ENCODE measurements around the gene GTF3C4. TPM values are rescaled to one million over a fixed set of nuclear protein-coding genes. Genes with fewer than 3 reads are reported as not detected.

Gene GTF3C4
- total RNA-seq, 1 donor from 2014 or later, result 16.3 TPM

GRCh38 chr9:132647806-132648205 lies 22.5 kb upstream of the GTF3C4 start:
- no peak for DNase-seq (ENCODE audit: extremely low read depth, low read depth, low spot score)

GRCh38 chr9:132648283-132648682 lies 22.0 kb upstream of the GTF3C4 start:
- DNase-seq (ENCODE audit: extremely low read depth, low read depth, low spot score), result no peak

- no peak for DNase-seq (ENCODE audit: extremely low read depth, low read depth, low spot score)
These were observed 21.6 kb upstream of the GTF3C4 start for GRCh38 chr9:132648685-132649084.

- DNase-seq (ENCODE audit: extremely low read depth, low read depth, low spot score), result no peak
These were observed 19.0 kb upstream of the GTF3C4 start for GRCh38 chr9:132651259-132651658.

GRCh38 chr9:132656299-132656698 lies 14.0 kb upstream of the GTF3C4 start:
- DNase-seq (ENCODE audit: extremely low read depth, low read depth, low spot score), result no peak

- no peak for DNase-seq (ENCODE audit: extremely low read depth, low read depth, low spot score)
These were observed 7.9 kb upstream of the GTF3C4 start for GRCh38 chr9:132662152-132662945.

GRCh38 chr9:132663117-132663516 lies 7.1 kb upstream of the GTF3C4 start:
- DNase-seq (ENCODE audit: extremely low read depth, low read depth, low spot score), result no peak

GRCh38 chr9:132663851-132664250 lies 6.4 kb upstream of the GTF3C4 start:
- DNase-seq (ENCODE audit: extremely low read depth, low read depth, low spot score), result no peak

- no peak for DNase-seq (ENCODE audit: extremely low read depth, low read depth, low spot score)
These were observed 956 bp upstream of the GTF3C4 start for GRCh38 chr9:132669319-132669697.

- DNase-seq (ENCODE audit: extremely low read depth, low read depth, low spot score), result no peak
These were observed 387 bp upstream of the GTF3C4 start, which contains the start of gene DDX31 for GRCh38 chr9:132669698-132670456. DDX31 (minus strand) TSS chr9:132669983; CDS start chr9:132669934, 49 bp downstream.

GRCh38 chr9:132671620-132672412 lies 1.6 kb downstream of the GTF3C4 start:
- DNase-seq (ENCODE audit: extremely low read depth, low read depth, low spot score), result no peak

- DNase-seq (ENCODE audit: extremely low read depth, low read depth, low spot score), result no peak
These were observed 2.1 kb downstream of the GTF3C4 start for GRCh38 chr9:132672413-132672690.

GRCh38 chr9:132673355-132673754 lies 3.1 kb downstream of the GTF3C4 start:
- DNase-seq (ENCODE audit: extremely low read depth, low read depth, low spot score), result no peak

GRCh38 chr9:132674485-132674884 lies 4.2 kb downstream of the GTF3C4 start:
- no peak for DNase-seq (ENCODE audit: extremely low read depth, low read depth, low spot score)

GRCh38 chr9:132677976-132678375 lies 7.7 kb downstream of the GTF3C4 start:
- DNase-seq (ENCODE audit: extremely low read depth, low read depth, low spot score), result no peak

- no peak for DNase-seq (ENCODE audit: extremely low read depth, low read depth, low spot score)
These were observed 9.8 kb downstream of the GTF3C4 start for GRCh38 chr9:132679946-132680625.

GRCh38 chr9:132681561-132681960 lies 11.3 kb downstream of the GTF3C4 start:
- no peak for DNase-seq (ENCODE audit: extremely low read depth, low read depth, low spot score)

- no peak for DNase-seq (ENCODE audit: extremely low read depth, low read depth, low spot score)
These were observed 13.6 kb downstream of the GTF3C4 start for GRCh38 chr9:132683873-132684272.

- DNase-seq (ENCODE audit: extremely low read depth, low read depth, low spot score), result no peak
These were observed 20.4 kb downstream of the GTF3C4 start for GRCh38 chr9:132690696-132691095.

GRCh38 chr9:132694144-132694543 lies 23.9 kb downstream of the GTF3C4 start:
- DNase-seq (ENCODE audit: extremely low read depth, low read depth, low spot score), result no peak

- no peak for DNase-seq (ENCODE audit: extremely low read depth, low read depth, low spot score)
These were observed 27.0 kb downstream of the GTF3C4 start for GRCh38 chr9:132697230-132697629.
